ENCODE measurements around the gene TMOD3. TPM values are rescaled to one million over a fixed set of nuclear protein-coding genes. Genes with fewer than 3 reads are reported as not detected.

TMOD3 gene
- total and polyA plus RNA-seq, 2 donors (not counting 1 experiment from before 2014, with no cell fraction given) = 33.7 to 35.3 TPM

DNA sequence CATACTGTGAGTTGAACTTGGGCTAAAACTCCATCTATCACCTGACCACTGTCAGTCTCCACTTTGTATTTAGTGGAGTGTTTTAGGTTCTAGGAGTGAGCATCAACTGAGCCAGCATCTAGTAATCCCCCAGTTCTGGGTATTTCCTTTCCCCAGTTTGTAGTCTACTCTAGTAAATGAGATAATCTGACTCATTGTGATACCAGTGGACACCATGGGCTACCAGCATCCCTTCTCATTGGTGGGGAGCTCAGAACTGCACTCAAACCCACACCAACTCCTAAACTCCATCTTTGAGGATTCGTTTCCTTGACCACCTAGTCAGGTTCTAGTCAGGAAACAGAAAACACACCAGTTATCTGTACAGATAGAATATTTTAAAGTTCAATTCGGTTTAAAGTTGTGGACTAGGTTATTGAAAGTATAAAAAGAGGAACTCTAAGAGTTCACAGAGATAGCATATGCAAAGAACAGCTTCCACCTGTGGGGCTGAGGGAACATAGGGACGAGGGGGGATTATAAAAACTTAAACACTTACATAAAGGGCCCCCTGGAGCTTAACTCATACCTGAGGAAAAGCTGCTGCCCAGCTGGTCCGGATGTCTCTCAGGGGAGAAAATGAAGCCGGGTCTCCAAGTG is 106.1 kb downstream of the TMOD3 start:
- H3K9me3 ChIP-seq (ENCODE audit: control insufficient read depth, insufficient read depth, low read depth, low read length) = no peaks in the 10 kb centered on the region
- DNase-seq (ENCODE audit: low read depth in 2 of 2) = no peak
- H3K36me3 ChIP-seq (ENCODE audit: control insufficient read depth, insufficient read depth, low read length) = peaks cover 1% of the 10 kb centered on the region
- no peak overlapping the region for H3K4me3 ChIP-seq (replicated peaks in 1 of 4; ENCODE audit: control extremely low read depth in 1 of 4, insufficient read depth in 1 of 4, low read depth in 3 of 4, low read length in 4 of 4)
- no peak overlapping the region for H2AFZ ChIP-seq (ENCODE audit: low read length)
- H3K79me2 ChIP-seq (ENCODE audit: control insufficient read depth, insufficient read depth, low read length) = no peaks in the 10 kb centered on the region
- no peaks in the 10 kb centered on the region for H3K4me1 ChIP-seq (ENCODE audit: control insufficient read depth, extremely low read depth, insufficient read depth, low read length)
- H3K27ac ChIP-seq (ENCODE audit: insufficient read depth, low read length) = no peak overlapping the region
- no peak for TF ChIP-seq EZH2 (IDR thresholded peaks at IDR 0.05; ENCODE audit: low read length, missing control alignments)
- TF ChIP-seq CTCF (conservative IDR thresholded peaks at IDR 0.05 in 1 of 2, IDR thresholded peaks at IDR 0.05 in 1 of 2; ENCODE audit: low read depth in 1 of 2, low read length in 2 of 2) = no peak
- H3K27me3 ChIP-seq (ENCODE audit: control insufficient read depth, insufficient read depth, low read length) = no peaks in the 10 kb centered on the region
- no peaks in the 10 kb centered on the region for H4K20me1 ChIP-seq (ENCODE audit: control insufficient read depth, extremely low read depth, insufficient read depth, low read length)
- H3K9ac ChIP-seq (ENCODE audit: insufficient read depth, low read length) = no peak overlapping the region
- no peak overlapping the region for H3K4me2 ChIP-seq (ENCODE audit: extremely low read depth, insufficient read depth, low read length)

- Histone ChIP-seq H3K36me3 (ENCODE audit: control insufficient read depth, insufficient read depth, low read length) (peaks cover 1% of the 10 kb centered on the region), H2AFZ (ENCODE audit: low read length) (no peak overlapping the region), H3K4me1 (ENCODE audit: control insufficient read depth, extremely low read depth, insufficient read depth, low read length) (no peaks in the 10 kb centered on the region), H3K4me2 (ENCODE audit: extremely low read depth, insufficient read depth, low read length) (no peak overlapping the region), H3K79me2 (ENCODE audit: control insufficient read depth, insufficient read depth, low read length) (no peaks in the 10 kb centered on the region), H3K27ac (ENCODE audit: insufficient read depth, low read length) (no peak overlapping the region), H3K9ac (ENCODE audit: insufficient read depth, low read length) (no peak overlapping the region), H4K20me1 (ENCODE audit: control insufficient read depth, extremely low read depth, insufficient read depth, low read length) (no peaks in the 10 kb centered on the region), H3K9me3 (ENCODE audit: control insufficient read depth, insufficient read depth, low read depth, low read length) (no peaks in the 10 kb centered on the region), H3K27me3 (ENCODE audit: control insufficient read depth, insufficient read depth, low read length) (no peaks in the 10 kb centered on the region), H3K4me3 (replicated peaks in 1 of 4; ENCODE audit: control extremely low read depth in 1 of 4, insufficient read depth in 1 of 4, low read depth in 3 of 4, low read length in 4 of 4) (no peak overlapping the region)
- no peak for DNase-seq (ENCODE audit: low read depth in 2 of 2)
- no peak for TF ChIP-seq CTCF (conservative IDR thresholded peaks at IDR 0.05 in 1 of 2, IDR thresholded peaks at IDR 0.05 in 1 of 2; ENCODE audit: low read depth in 1 of 2, low read length in 2 of 2)
- no peak for TF ChIP-seq EZH2 (IDR thresholded peaks at IDR 0.05; ENCODE audit: low read length, missing control alignments)
Observed at GRCh38 chr15:51936105-51936478, 106.6 kb downstream of the TMOD3 start.

DNA sequence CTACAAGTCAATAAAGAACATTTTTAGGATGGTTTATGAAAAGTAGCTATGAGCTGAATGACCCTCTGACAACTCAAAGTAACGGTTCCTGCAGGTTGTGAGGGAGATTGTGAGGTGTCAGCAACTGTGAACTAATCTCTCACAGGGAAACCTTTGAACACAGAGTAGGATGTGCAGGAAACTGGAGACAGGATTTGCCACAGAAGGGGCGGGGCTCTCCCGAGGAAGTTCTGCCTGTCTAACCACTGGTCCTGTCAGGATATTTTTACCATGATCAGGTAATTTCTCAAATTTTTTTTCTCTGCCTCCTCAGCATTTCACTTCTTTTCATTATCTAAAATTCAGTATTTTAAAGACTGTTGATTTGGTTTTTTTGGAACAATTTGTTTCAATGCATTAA is 108.8 kb downstream of the TMOD3 start:
- no peak overlapping the region for H3K4me3 ChIP-seq (replicated peaks in 1 of 4; ENCODE audit: control extremely low read depth in 1 of 4, insufficient read depth in 1 of 4, low read depth in 3 of 4, low read length in 4 of 4)
- H3K27me3 ChIP-seq (ENCODE audit: control insufficient read depth, insufficient read depth, low read length) = no peaks in the 10 kb centered on the region
- no peak overlapping the region for H3K9ac ChIP-seq (ENCODE audit: insufficient read depth, low read length)
- no peak for DNase-seq (ENCODE audit: low read depth in 2 of 2)
- H3K4me1 ChIP-seq (ENCODE audit: control insufficient read depth, extremely low read depth, insufficient read depth, low read length) = no peaks in the 10 kb centered on the region
- no peak for TF ChIP-seq EZH2 (IDR thresholded peaks at IDR 0.05; ENCODE audit: low read length, missing control alignments)
- TF ChIP-seq CTCF (conservative IDR thresholded peaks at IDR 0.05 in 1 of 2, IDR thresholded peaks at IDR 0.05 in 1 of 2; ENCODE audit: low read depth in 1 of 2, low read length in 2 of 2) = no peak
- H4K20me1 ChIP-seq (ENCODE audit: control insufficient read depth, extremely low read depth, insufficient read depth, low read length) = no peaks in the 10 kb centered on the region
- no peaks in the 10 kb centered on the region for H3K79me2 ChIP-seq (ENCODE audit: control insufficient read depth, insufficient read depth, low read length)
- no peaks in the 10 kb centered on the region for H3K9me3 ChIP-seq (ENCODE audit: control insufficient read depth, insufficient read depth, low read depth, low read length)
- no peak overlapping the region for H3K4me2 ChIP-seq (ENCODE audit: extremely low read depth, insufficient read depth, low read length)
- no peak overlapping the region for H3K27ac ChIP-seq (ENCODE audit: insufficient read depth, low read length)
- no peak overlapping the region for H2AFZ ChIP-seq (ENCODE audit: low read length)
- H3K36me3 ChIP-seq (ENCODE audit: control insufficient read depth, insufficient read depth, low read length) = peaks cover 1% of the 10 kb centered on the region
